Hepatocyte (in vitro differentiated cells): ENCODE measurements around the gene GCLC. TPM values are rescaled to one million over a fixed set of nuclear protein-coding genes. Genes with fewer than 3 reads are reported as not detected.

Experiments
- DNase-seq: peaks from one replicate; pipeline ENCODE4 v3.0.0-alpha.2; 2016; ENCODE audit warnings: low spot score
- H2AFZ ChIP-seq: fragments of 200-600 bp; sonication (generic); 2 replicates; pipeline ENCODE4 v1.6.0; 2016; ENCODE audit warnings: antibody characterized with exemption, mild to moderate bottlenecking
- H3K27ac ChIP-seq: fragments of 200-600 bp; sonication (generic); 2 replicates; pipeline ENCODE4 v1.5.1; 2016; ENCODE audit warnings: mild to moderate bottlenecking
- H3K27me3 ChIP-seq: fragments of 200-600 bp; sonication (generic); 2 replicates; pipeline ENCODE4 v1.6.1; 2016
- H3K36me3 ChIP-seq: fragments of 200-600 bp; sonication (generic); replicated peaks from 2 replicates; pipeline ENCODE4 v1.5.1; 2016; ENCODE audit warnings: low read depth; ENCODE audit not compliant: insufficient read depth
- H3K4me1 ChIP-seq: fragments of 200-600 bp; sonication (generic); 2 replicates; pipeline ENCODE4 v1.5.1; 2016; ENCODE audit warnings: mild to moderate bottlenecking, moderate library complexity; ENCODE audit not compliant: insufficient read depth
- H3K4me2 ChIP-seq: fragments of 200-600 bp; sonication (generic); 2 replicates; pipeline ENCODE4 v1.6.0; 2016
- H3K4me3 ChIP-seq: fragments of 200-600 bp; sonication (generic); 2 replicates; pipeline ENCODE4 v1.5.1; 2016; ENCODE audit warnings: mild to moderate bottlenecking
- H3K79me2 ChIP-seq: fragments of 200-600 bp; sonication (generic); 2 replicates; pipeline ENCODE4 v1.6.0; 2017; ENCODE audit warnings: mild to moderate bottlenecking
- H3K9me2 ChIP-seq: fragments of 200-600 bp; sonication (generic); replicated peaks from 2 replicates; pipeline ENCODE4 v1.6.0; 2017; ENCODE audit warnings: mild to moderate bottlenecking; ENCODE audit not compliant: insufficient read depth
- H3K9me3 ChIP-seq: fragments of 200-600 bp; sonication (generic); 2 replicates; pipeline ENCODE4 v1.5.1; 2016; ENCODE audit warnings: low read depth, mild to moderate bottlenecking
- H4K20me1 ChIP-seq: fragments of 200-600 bp; sonication (generic); 2 replicates; pipeline ENCODE4 v1.6.0; 2016; ENCODE audit warnings: mild to moderate bottlenecking; ENCODE audit not compliant: insufficient read depth, poor library complexity, severe bottlenecking
- CTCF ChIP-seq: fragments of 200-600 bp; sonication (generic); IDR thresholded peaks from 2 replicates; pipeline ENCODE4 v1.5.1; 2016; ENCODE audit warnings: antibody characterized with exemption, mild to moderate bottlenecking; ENCODE audit not compliant: poor library complexity
- EZH2 ChIP-seq: fragments of 200-600 bp; sonication (generic); IDR thresholded peaks from 2 replicates; pipeline ENCODE4 v1.6.1; 2016; ENCODE audit warnings: antibody characterized with exemption, mild to moderate bottlenecking, borderline replicate concordance
- EZH2phosphoT487 ChIP-seq: fragments of 200-600 bp; sonication (generic); IDR thresholded peaks from one replicate; pipeline ENCODE4 v1.6.1; 2018; ENCODE audit warnings: antibody characterized with exemption, mild to moderate bottlenecking, low read depth, moderate library complexity; ENCODE audit not compliant: unreplicated experiment, severe bottlenecking
- whole genome bisulfite sequencing: methylation state at CpG from one replicate; pipeline ENCODE4 v1.1.6; 2016; ENCODE audit warnings: low lambda C conversion rate; ENCODE audit errors: missing lambda C conversion rate; 5-methylcytosine and 5-hydroxymethylcytosine counted together
- polyA plus RNA-seq: library from polyadenylated mRNA; unstranded; fragments of >200 nt; fragmentation: Nextera tagmentation; extraction: Ambion mirVana; gene quantifications from 2 replicates; pipeline ENCODE4 v1.2.1, GENCODE V29; 2016
- total RNA-seq: library from RNA; depleted of rRNA; stranded (reverse); fragments of >200 nt; gene quantifications from 2 replicates; pipeline ENCODE4 v1.2.3, GENCODE V29; 2014

The GCLC gene
- total and polyA plus RNA-seq, 2 experiments from 2014 or later = 21.9 to 52.6 TPM

DNA sequence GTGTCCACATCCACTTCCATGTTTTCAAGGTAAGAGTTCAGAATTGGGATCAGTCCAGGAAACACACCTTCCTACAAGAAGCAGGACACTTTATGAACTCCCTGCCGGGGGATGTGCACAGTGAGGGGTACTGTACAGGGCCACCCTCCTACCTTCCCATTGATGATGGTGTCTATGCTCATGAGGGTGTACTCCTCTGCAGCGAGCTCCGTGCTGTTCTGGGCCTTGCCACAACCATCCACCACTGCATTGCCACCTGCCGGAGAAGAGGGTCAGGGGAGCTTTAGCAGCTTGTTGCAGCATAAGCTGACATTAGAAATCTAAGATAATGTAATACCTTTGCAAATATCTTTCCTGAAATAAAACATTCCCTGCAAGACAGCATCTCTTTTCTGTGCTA lies 44.8 kb downstream of the GCLC start:
- H3K36me3 ChIP-seq = no peaks in the 10 kb centered on the region
- H3K9me3 ChIP-seq = no peaks in the 10 kb centered on the region
- no peaks in the 10 kb centered on the region for H3K9me2 ChIP-seq
- H3K4me3 ChIP-seq = no peak overlapping the region
- H3K79me2 ChIP-seq = no peaks in the 10 kb centered on the region
- H2AFZ ChIP-seq = no peak overlapping the region
- DNase-seq = no peak
- no peak overlapping the region for H3K27ac ChIP-seq
- TF ChIP-seq CTCF (no peak), EZH2 (no peak)
- H3K4me2 ChIP-seq = no peak overlapping the region
- H3K27me3 ChIP-seq = no peaks in the 10 kb centered on the region
- H3K4me1 ChIP-seq = peaks cover 30% of the 10 kb centered on the region
- WGBS = 88% methylated on average over 4 of the region's 4 CpGs
- H4K20me1 ChIP-seq = no peaks in the 10 kb centered on the region

DNA sequence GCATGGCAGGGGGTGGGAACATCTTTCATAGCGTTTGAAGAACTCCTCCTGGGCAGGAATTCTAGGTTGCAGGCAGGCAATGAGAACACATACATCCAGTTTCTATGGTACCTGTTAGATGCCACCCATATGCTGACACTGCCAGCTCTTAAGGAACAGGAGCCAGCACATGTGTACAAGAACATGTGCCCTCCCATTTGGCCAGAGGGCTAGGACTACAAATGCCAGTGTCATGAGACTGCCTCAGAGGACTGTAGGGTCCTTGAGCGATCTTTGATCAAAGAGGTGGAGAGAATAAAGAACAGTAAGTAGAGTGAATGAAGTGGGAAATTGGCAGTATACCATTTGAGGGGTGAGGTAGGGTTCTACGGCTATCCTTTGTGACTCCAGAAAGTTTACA lies 45.8 kb downstream of the GCLC start:
- TF ChIP-seq CTCF = no peak
- TF ChIP-seq EZH2 = no peak
- TF ChIP-seq EZH2phosphoT487 = no peak
- no peak overlapping the region for H3K27ac ChIP-seq
- no peak overlapping the region for H3K4me3 ChIP-seq
- peaks cover 32% of the 10 kb centered on the region for H3K4me1 ChIP-seq
- H3K79me2 ChIP-seq = no peaks in the 10 kb centered on the region
- no peak overlapping the region for H3K4me2 ChIP-seq
- no peaks in the 10 kb centered on the region for H3K36me3 ChIP-seq
- WGBS = 93% methylated on average over 3 of the region's 3 CpGs
- DNase-seq = no peak
- H2AFZ ChIP-seq = no peak overlapping the region
- no peaks in the 10 kb centered on the region for H3K9me2 ChIP-seq
- no peaks in the 10 kb centered on the region for H4K20me1 ChIP-seq
- no peaks in the 10 kb centered on the region for H3K27me3 ChIP-seq
- no peaks in the 10 kb centered on the region for H3K9me3 ChIP-seq

GRCh38 chr6:53498649-53499048 lies 46.3 kb downstream of the GCLC start:
- no peak for DNase-seq
- H3K36me3 ChIP-seq = no peaks in the 10 kb centered on the region
- no peak overlapping the region for H2AFZ ChIP-seq
- H3K4me2 ChIP-seq = no peak overlapping the region
- no peaks in the 10 kb centered on the region for H3K9me3 ChIP-seq
- H3K4me1 ChIP-seq = peaks cover 32% of the 10 kb centered on the region
- no peak overlapping the region for H3K4me3 ChIP-seq
- no peaks in the 10 kb centered on the region for H4K20me1 ChIP-seq
- H3K9me2 ChIP-seq = no peaks in the 10 kb centered on the region
- no peaks in the 10 kb centered on the region for H3K79me2 ChIP-seq
- H3K27me3 ChIP-seq = no peaks in the 10 kb centered on the region
- WGBS = 81% methylated on average over 6 of the region's 6 CpGs
- no peak overlapping the region for H3K27ac ChIP-seq
- TF ChIP-seq CTCF (no peak), EZH2 (no peak), EZH2phosphoT487 (no peak)

- Histone ChIP-seq H3K4me1 (peaks cover 38% of the 10 kb centered on the region), H3K27me3 (no peaks in the 10 kb centered on the region), H2AFZ (no peak overlapping the region), H3K36me3 (no peaks in the 10 kb centered on the region), H3K27ac (peak overlapping the region; percentile 18), H3K9me2 (no peaks in the 10 kb centered on the region), H3K4me3 (no peak overlapping the region), H3K4me2 (no peak overlapping the region), H3K79me2 (no peaks in the 10 kb centered on the region), H4K20me1 (no peaks in the 10 kb centered on the region), H3K9me3 (no peaks in the 10 kb centered on the region)
- WGBS = 77% methylated on average over 2 of the region's 2 CpGs
- no peak for DNase-seq
- TF ChIP-seq EZH2phosphoT487 (no peak), EZH2 (no peak), CTCF (no peak)
These were observed 47.0 kb downstream of the GCLC start for GRCh38 chr6:53497905-53498304.
